GM12801 (cell line): ENCODE results near the gene ATP8A2.

ENCODE experiments used
- TF ChIP-seq, protein P1 (sequence below): IDR thresholded peaks from one replicate; pipeline ENCODE4 v1.5.1; 2011; ENCODE audit warnings: control low read depth; ENCODE audit not compliant: insufficient read length; ENCODE audit errors: extremely low read depth

The ATP8A2 gene

DNA sequence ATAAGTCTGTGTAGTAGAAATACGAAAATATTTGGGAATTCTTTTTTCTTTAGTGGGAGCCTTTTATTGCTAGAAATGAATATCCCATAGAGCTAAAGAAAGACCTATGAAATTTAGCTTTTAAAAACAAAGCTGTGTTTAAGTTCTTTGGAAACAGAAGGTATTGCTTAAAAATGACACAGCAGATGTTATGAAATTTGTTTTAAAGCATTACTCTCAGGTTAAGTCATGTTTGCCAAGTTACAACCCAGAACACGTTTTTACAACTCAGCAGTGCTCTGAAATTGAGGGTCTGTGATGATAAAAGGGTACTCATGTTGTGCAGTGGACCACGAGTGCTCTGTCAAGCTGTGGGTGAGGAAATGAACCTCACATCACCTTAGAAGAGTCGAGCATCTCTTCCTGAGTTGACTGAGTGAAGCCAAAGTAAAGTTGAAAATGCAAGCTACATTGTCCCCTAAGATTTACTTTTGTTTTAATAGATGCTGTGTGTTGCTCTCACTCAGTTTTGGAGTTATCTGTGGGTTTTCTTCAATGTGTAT lies 519.0 kb downstream of the ATP8A2 start:
- TF ChIP-seq, protein P1, sequence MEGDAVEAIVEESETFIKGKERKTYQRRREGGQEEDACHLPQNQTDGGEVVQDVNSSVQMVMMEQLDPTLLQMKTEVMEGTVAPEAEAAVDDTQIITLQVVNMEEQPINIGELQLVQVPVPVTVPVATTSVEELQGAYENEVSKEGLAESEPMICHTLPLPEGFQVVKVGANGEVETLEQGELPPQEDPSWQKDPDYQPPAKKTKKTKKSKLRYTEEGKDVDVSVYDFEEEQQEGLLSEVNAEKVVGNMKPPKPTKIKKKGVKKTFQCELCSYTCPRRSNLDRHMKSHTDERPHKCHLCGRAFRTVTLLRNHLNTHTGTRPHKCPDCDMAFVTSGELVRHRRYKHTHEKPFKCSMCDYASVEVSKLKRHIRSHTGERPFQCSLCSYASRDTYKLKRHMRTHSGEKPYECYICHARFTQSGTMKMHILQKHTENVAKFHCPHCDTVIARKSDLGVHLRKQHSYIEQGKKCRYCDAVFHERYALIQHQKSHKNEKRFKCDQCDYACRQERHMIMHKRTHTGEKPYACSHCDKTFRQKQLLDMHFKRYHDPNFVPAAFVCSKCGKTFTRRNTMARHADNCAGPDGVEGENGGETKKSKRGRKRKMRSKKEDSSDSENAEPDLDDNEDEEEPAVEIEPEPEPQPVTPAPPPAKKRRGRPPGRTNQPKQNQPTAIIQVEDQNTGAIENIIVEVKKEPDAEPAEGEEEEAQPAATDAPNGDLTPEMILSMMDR, result no peak

DNA sequence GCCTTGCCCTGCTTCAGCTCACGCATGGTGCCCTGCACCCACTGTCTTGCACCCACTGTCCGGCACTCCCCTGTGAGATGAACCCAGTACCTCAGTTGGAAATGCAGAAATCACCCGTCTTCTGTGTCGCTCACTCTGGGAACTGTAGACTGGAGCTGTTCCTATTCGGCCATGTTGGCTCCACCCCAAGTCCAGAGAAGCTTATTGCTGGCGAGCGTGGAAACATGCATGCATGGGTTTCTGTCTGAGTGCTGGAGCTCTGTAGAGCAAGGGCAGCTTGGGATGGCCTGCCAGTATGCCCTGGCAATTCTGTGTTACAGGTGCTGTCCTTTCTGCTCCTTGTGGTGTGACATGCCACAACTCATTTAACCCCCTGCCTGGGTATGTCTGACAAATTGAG lies 527.2 kb downstream of the ATP8A2 start:
- TF ChIP-seq, protein P1, result no peak

DNA sequence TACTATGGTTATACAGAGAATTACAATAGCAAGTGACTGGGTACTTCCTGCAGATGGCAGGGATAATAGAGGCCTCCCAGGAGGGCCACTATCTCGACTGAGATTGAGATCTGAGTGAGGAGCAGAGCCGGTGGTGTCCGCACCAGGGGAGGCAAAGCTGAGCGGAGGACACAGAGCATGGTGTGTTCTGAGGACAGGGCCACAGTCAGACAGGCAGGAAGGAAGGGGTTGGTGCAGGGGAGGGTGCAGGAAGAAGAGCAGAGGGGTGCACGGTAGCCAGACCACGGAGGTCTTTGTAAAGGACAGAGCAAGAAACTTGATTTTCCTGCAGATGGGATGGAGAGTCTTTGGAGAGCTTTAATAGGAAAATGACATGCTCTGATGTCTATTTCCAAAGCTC lies 527.7 kb downstream of the ATP8A2 start:
- TF ChIP-seq, protein P1, result no peak

DNA sequence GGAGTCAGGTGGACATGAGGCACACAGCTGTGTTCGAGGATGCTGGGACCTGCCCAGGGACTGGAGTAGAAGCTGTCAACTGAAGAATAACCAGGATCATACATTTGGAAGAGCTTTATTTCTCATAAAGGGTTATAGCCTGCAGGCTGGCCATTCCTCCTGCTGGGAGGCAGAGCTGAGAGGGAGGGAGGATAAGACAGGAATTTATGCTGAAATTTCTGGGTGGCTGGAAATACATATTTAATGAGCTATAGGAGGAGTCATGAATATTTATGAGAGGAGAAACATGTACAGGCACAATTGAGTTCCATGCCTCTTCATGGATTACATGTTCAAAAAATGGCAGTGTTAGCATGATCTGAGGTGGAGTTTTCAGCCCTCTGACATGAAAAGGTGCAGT lies 528.2 kb downstream of the ATP8A2 start:
- TF ChIP-seq, protein P1, result no peak

DNA sequence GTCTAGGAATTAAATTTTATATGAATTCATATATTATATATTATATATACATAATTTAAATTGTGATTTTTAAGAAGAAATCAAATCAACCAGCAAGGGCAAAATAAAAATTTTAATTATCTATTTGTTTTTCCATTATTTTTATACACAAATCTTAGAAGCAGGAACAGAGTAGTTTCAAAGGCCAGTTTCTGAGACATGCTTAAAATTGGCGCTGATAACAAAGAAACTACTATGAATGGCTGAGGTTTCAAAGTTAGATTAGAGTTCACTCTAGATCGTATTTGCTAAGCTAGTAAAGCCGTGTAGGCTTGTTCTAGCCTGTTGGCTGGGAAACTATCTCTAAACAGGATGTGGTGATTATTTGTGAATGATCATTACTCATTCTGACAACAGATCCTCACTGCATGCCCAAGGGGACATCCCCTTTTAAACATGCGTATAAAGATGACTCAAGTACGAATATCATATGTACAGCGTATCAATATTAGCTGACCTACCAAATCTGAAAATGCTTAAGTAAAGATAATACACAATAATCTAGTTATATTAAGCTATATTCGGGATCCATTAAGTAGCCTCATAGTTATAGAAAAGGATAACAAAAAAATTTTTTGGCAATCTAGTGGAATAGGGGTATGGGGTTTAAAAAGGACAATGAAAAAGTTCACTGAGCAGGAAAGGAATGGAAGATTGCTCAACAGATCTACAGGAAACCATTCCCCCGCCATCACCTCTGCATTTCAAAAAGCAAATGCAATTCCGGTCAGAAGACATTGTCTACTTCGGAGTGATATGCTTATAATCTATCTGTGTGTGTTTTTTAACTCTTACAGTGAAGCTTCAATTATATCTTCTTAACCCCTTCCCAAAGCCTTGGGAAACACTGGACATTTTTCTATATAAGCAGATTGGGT lies 529.9 kb downstream of the ATP8A2 start:
- TF ChIP-seq, protein P1, result no peak

DNA sequence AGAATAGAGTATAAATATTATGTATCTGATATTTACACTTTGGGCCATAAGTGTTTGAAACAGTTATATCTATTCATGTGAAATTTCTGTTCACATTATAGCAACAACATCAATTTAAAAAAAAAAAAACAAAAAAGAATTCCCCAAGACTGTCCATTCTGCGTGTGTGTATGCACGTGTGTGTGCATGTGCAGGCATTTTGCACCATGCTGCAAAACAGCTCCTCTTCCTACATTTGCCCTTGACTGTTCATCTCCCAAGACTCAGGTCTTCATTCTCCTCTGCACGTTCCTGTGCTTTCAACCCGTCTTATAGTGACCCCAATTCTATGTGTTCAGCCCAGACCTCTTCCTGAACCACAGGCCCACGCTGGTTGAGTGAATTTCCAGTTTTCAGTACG lies 530.7 kb downstream of the ATP8A2 start:
- TF ChIP-seq, protein P1, result no peak

DNA sequence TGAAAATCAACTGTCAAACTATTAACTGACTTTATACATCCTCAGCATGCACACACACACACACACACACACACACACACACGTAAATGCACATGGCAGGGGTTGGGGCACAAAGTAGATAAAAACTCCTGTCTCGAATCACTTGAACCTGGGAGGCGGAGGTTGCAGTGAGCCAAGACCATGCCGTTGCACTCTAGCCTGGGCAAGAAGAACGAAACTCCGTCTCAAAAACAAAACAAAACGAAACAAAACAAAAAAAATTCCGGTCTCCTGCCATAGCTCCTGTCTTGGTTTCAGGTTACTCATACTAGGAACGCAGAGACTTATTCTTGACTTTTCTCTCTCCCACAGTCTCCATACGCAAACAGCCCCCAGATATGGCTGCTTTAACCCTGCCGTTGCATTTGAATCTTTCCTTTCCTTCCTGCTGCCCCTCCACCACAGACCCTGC lies 531.1 kb downstream of the ATP8A2 start:
- TF ChIP-seq, protein P1, result no peak
